Transverse colon (tissue), 4 donors: ENCODE data around the gene ZNF324. TPM values are rescaled to one million over a fixed set of nuclear protein-coding genes. Genes with fewer than 3 reads are reported as not detected.
A peak's percentile ranks its signal among the peaks of the same experiment; 100 is the strongest.

ENCODE experiments used
- DNase-seq: peaks from one replicate; pipeline ENCODE4 v3.0.0-alpha.2; 2019
- H3K27ac ChIP-seq, 4 donors: fragments of 200-600 bp; sonication (generic); 2 replicates each; pipeline ENCODE4 v1.5.1; 2016 to 2018; ENCODE audit warnings: inconsistent platforms in 4 of 4
- H3K27me3 ChIP-seq: fragments of 200-600 bp; sonication (generic); 2 replicates; pipeline ENCODE4 v1.5.1; 2017; ENCODE audit warnings: inconsistent platforms
- H3K36me3 ChIP-seq, 4 donors: fragments of 200-600 bp; sonication (generic); 2 replicates each; pipeline ENCODE4 v1.5.1; 2017 to 2019; ENCODE audit warnings: inconsistent platforms in 4 of 4
- H3K4me1 ChIP-seq, 4 donors: fragments of 200-600 bp; sonication (generic); 2 replicates each; pipeline ENCODE4 v1.5.1; 2017 to 2020; ENCODE audit warnings: inconsistent platforms in 4 of 4
- H3K4me3 ChIP-seq, 4 donors: fragments of 200-600 bp; sonication (generic); 1 replicate in 1 of 4; 2 replicates in 3 of 4; pipeline versions ENCODE4 v1.5.1 to v1.6.1; 2017 to 2019; ENCODE audit warnings: inconsistent platforms in 4 of 4
- H3K9me3 ChIP-seq, 2 donors: fragments of 200-600 bp; sonication (generic); 2 replicates each; pipeline ENCODE4 v1.5.1; 2017 to 2019; ENCODE audit warnings: inconsistent platforms in 2 of 2
- CTCF ChIP-seq, 5 experiments: fragments of 200-600 bp in 3 of 5; fragments of 450-650 bp in 2 of 5; sonication (generic) in 3 of 5; IDR thresholded peaks; 1 replicate in 2 of 5; 2 replicates in 3 of 5; pipeline ENCODE4 v1.5.1; 2016 to 2017; ENCODE audit warnings: antibody characterized with exemption in 5 of 5, inconsistent platforms in 3 of 5, mild to moderate bottlenecking in 2 of 5, moderate library complexity in 1 of 5
- EP300 ChIP-seq: sonication (generic); formaldehyde crosslinking; IDR thresholded peaks from one replicate; pipeline ENCODE4 v1.6.1; 2017; ENCODE audit warnings: antibody characterized with exemption, low read depth
- POLR2A ChIP-seq: fragments of 450-650 bp; IDR thresholded peaks from one replicate; pipeline ENCODE4 v1.6.1; 2016; ENCODE audit warnings: antibody characterized with exemption, mild to moderate bottlenecking, moderate library complexity
- POLR2AphosphoS5 ChIP-seq, 3 donors: sonication (generic); formaldehyde crosslinking; IDR thresholded peaks; one replicate each; pipeline ENCODE4 v1.6.1; 2016; ENCODE audit warnings: antibody characterized with exemption in 3 of 3
- WGBS, 2 donors: methylation state at CpG; one replicate each; pipeline ENCODE4 v1.1.5; 2018; ENCODE audit warnings: low coverage in 1 of 2; 5-methylcytosine and 5-hydroxymethylcytosine counted together
- in situ Hi-C, 4 donors: fragments of 200-750 bp; cut with MboI; loops; one replicate each; pipeline versions ENCODE4 v1.15.0 to v1.15.1; 2017; ENCODE audit warnings: low sequenced_read_pairs in 3 of 4, low pct_ligation_motif_present in 1 of 4, low pct_unique_long_range_greater_than_20kb in 1 of 4
- intact Hi-C: fragments of 100-400 bp; cut with DNase I; formaldehyde crosslinking; loops from one replicate; pipeline ENCODE4 v1.15.1; 2023; ENCODE audit warnings: low total_unique reads
- total RNA-seq, 4 donors: library from RNA; depleted of rRNA; stranded (reverse); fragments of >200 nt; gene quantifications; one replicate each; pipeline ENCODE4 v1.1.0, GENCODE V29; 2016

The ZNF324 gene
- total RNA-seq, result 10 to 100 TPM in 3 of 4 donors, 1 to 10 TPM in 1; 9.4 to 27.5 (median 24.5) TPM

- H3K4me3 ChIP-seq, result peak within 1 kb of the TSS; percentile 93 to 99 (median 97)
- intact Hi-C loops, result no loop called here
- H3K27ac ChIP-seq, result peak within 1 kb of the TSS; percentile 77 to 94 (median 86)
- peak; percentile 99 for DNase-seq
- WGBS, 2 donors, result 1% methylated on average over 65 of the region's 92 CpGs; no CpG with 5 or more reads in 1 of the 2 donors
- H3K27me3 ChIP-seq, result no peaks in the 10 kb centered on the region
- TF ChIP-seq POLR2AphosphoS5 (IDR thresholded peaks at IDR 0.05) (peak; percentile 71 to 83 (median 78)), CTCF (IDR thresholded peaks at IDR 0.05) (peak in 1 of 5 experiments; percentile 5), POLR2A (peak; percentile 62), EP300 (no peak)
- H3K9me3 ChIP-seq, result no peaks in the 10 kb centered on the region
- peaks cover 6 to 15% (median 8%) of the 10 kb centered on the region in 4 donors for H3K4me1 ChIP-seq
- in situ Hi-C loops, result no loop called here
- H3K36me3 ChIP-seq, result peaks cover 0 to 12% (median 4%) of the 10 kb centered on the region in 4 donors
Measured at GRCh38 chr19:58466760-58467589, at the start of gene ZNF324. Gene ZNF324, plus strand, starts transcription at chr19:58467080. Its CDS starts 2,106 bp downstream, at chr19:58469186.

GRCh38 chr19:58428617-58429016 is 38.3 kb upstream of the ZNF324 start:
- no peak overlapping the region for H3K4me3 ChIP-seq
- intact Hi-C loops, result no loop called here
- H3K27me3 ChIP-seq, result no peaks in the 10 kb centered on the region
- TF ChIP-seq CTCF (IDR thresholded peaks at IDR 0.05) (no peak), POLR2AphosphoS5 (IDR thresholded peaks at IDR 0.05) (no peak), POLR2A (no peak), EP300 (no peak)
- no peak for DNase-seq
- H3K27ac ChIP-seq, result no peak overlapping the region
- 73% methylated on average over 1 of the region's 1 CpG; no CpG with 5 or more reads in 1 of the 2 donors for WGBS, 2 donors
- peaks cover 60 to 69% of the 10 kb centered on the region in 2 donors for H3K9me3 ChIP-seq
- H3K4me1 ChIP-seq, result no peaks in the 10 kb centered on the region
- in situ Hi-C loops, result no loop called here
- peaks cover 0 to 19% (median 6%) of the 10 kb centered on the region in 4 donors for H3K36me3 ChIP-seq

GRCh38 chr19:58429745-58430144 is 37.1 kb upstream of the ZNF324 start:
- in situ Hi-C loops (no loop called here), intact Hi-C loops (no loop called here)
- peaks cover 71 to 80% of the 10 kb centered on the region in 2 donors for H3K9me3 ChIP-seq
- peaks cover 7 to 30% (median 16%) of the 10 kb centered on the region in 4 donors for H3K36me3 ChIP-seq
- H3K4me1 ChIP-seq, result no peaks in the 10 kb centered on the region
- H3K4me3 ChIP-seq, result no peak overlapping the region
- DNase-seq, result no peak
- no peaks in the 10 kb centered on the region for H3K27me3 ChIP-seq
- TF ChIP-seq EP300, result no peak
- TF ChIP-seq POLR2AphosphoS5 (IDR thresholded peaks at IDR 0.05), result no peak
- no peak for TF ChIP-seq CTCF (IDR thresholded peaks at IDR 0.05)
- TF ChIP-seq POLR2A, result no peak
- no peak overlapping the region for H3K27ac ChIP-seq

GRCh38 chr19:58434217-58434616 is 32.7 kb upstream of the ZNF324 start:
- H3K9me3 ChIP-seq, result peaks cover 86 to 94% of the 10 kb centered on the region in 2 donors
- TF ChIP-seq POLR2AphosphoS5 (IDR thresholded peaks at IDR 0.05) (no peak), POLR2A (no peak), EP300 (no peak), CTCF (IDR thresholded peaks at IDR 0.05) (no peak)
- no peak overlapping the region for H3K4me3 ChIP-seq
- intact Hi-C loops (no loop called here), in situ Hi-C loops (no loop called here)
- H3K27me3 ChIP-seq, result no peaks in the 10 kb centered on the region
- H3K4me1 ChIP-seq, result peaks cover 0 to 1% (median under 1%) of the 10 kb centered on the region in 4 donors
- peaks cover 7 to 64% (median 26%) of the 10 kb centered on the region in 4 donors for H3K36me3 ChIP-seq
- H3K27ac ChIP-seq, result no peak overlapping the region
- no peak for DNase-seq
- 97% methylated on average over 2 of the region's 2 CpGs; no CpG with 5 or more reads in 1 of the 2 donors for WGBS, 2 donors
